GM12878 (cell line): Measurements from ENCODE around the gene ZNF385C. TPM values are rescaled to one million over a fixed set of nuclear protein-coding genes. Genes with fewer than 3 reads are reported as not detected.

Experiments used
- BCL3 ChIP-seq: IDR thresholded peaks from 2 replicates; pipeline ENCODE4 v1.6.1; 2011; ENCODE audit warnings: borderline replicate concordance, low read depth, mild to moderate bottlenecking, moderate library complexity, low read length; ENCODE audit not compliant: insufficient read depth, poor library complexity, severe bottlenecking
- BRCA1 ChIP-seq: IDR thresholded peaks from 2 replicates; pipeline ENCODE4 v1.6.1; 2011; ENCODE audit warnings: low read depth, low read length, improper control_type of control experiment
- CBX5 ChIP-seq: sonication (generic); IDR thresholded peaks from 2 replicates; pipeline ENCODE4 v1.6.1; 2016; ENCODE audit warnings: low read depth, moderate library complexity, mild to moderate bottlenecking, inconsistent platforms
- CHD2 ChIP-seq: IDR thresholded peaks from 2 replicates; pipeline ENCODE4 v1.6.1; 2011; ENCODE audit warnings: low read depth, low read length, improper control_type of control experiment, borderline replicate concordance
- CHD4 ChIP-seq: fragments of 200-600 bp; sonication (generic); IDR thresholded peaks from 2 replicates; pipeline ENCODE4 v1.6.1; 2016; ENCODE audit warnings: mild to moderate bottlenecking
- HDGF ChIP-seq: fragments of 450-650 bp; IDR thresholded peaks from 2 replicates; pipeline ENCODE4 v1.6.1; 2016; ENCODE audit warnings: antibody characterized with exemption
- IKZF1 ChIP-seq: fragments of 450-650 bp; conservative IDR thresholded peaks from 2 replicates; pipeline ENCODE4 v1.6.1; 2017; ENCODE audit warnings: antibody characterized with exemption, mild to moderate bottlenecking
- MEF2B ChIP-seq: fragments of 450-650 bp; IDR thresholded peaks from 2 replicates; pipeline ENCODE4 v1.6.1; 2018; ENCODE audit warnings: mild to moderate bottlenecking, moderate library complexity; ENCODE audit not compliant: partially characterized antibody, poor library complexity, severe bottlenecking
- MYC ChIP-seq: IDR thresholded peaks from 2 replicates; pipeline ENCODE4 v1.6.1; 2011; ENCODE audit warnings: mild to moderate bottlenecking, low read length, moderate library complexity, inconsistent platforms; ENCODE audit not compliant: insufficient read depth, insufficient replicate concordance, insufficient read length, severe bottlenecking
- NFIC ChIP-seq: IDR thresholded peaks from 2 replicates; pipeline ENCODE4 v1.6.1; 2012; ENCODE audit warnings: low read depth, mild to moderate bottlenecking, inconsistent platforms, low read length, moderate library complexity
- NRF1 ChIP-seq: conservative IDR thresholded peaks from 2 replicates; pipeline ENCODE4 v1.6.1; 2011; ENCODE audit warnings: mild to moderate bottlenecking, low read depth, low read length, improper control_type of control experiment
- PAX5 ChIP-seq: IDR thresholded peaks from 2 replicates; pipeline ENCODE4 v1.6.1; 2011; ENCODE audit warnings: low read depth, low read length, borderline replicate concordance
- PKNOX1 ChIP-seq: fragments of 450-650 bp; IDR thresholded peaks from 2 replicates; pipeline ENCODE4 v1.6.1; 2016; ENCODE audit warnings: mild to moderate bottlenecking
- PRDM15 ChIP-seq: fragments of 450-650 bp; formaldehyde crosslinking; IDR thresholded peaks from 2 replicates; pipeline ENCODE4 v1.4.0; 2020; ENCODE audit warnings: mild to moderate bottlenecking, moderate library complexity
- RAD51 ChIP-seq: fragments of 450-650 bp; IDR thresholded peaks from 2 replicates; pipeline ENCODE4 v1.6.1; 2016; ENCODE audit warnings: moderate library complexity, mild to moderate bottlenecking, inconsistent platforms
- RB1 ChIP-seq: fragments of 450-650 bp; formaldehyde crosslinking; IDR thresholded peaks from 2 replicates; pipeline ENCODE4 v1.6.1; 2017; ENCODE audit warnings: mild to moderate bottlenecking, borderline replicate concordance
- SMAD1 ChIP-seq: fragments of 450-650 bp; IDR thresholded peaks from 2 replicates; pipeline ENCODE4 v1.6.1; 2018; ENCODE audit warnings: mild to moderate bottlenecking, low read depth; ENCODE audit not compliant: partially characterized antibody
- TAF1 ChIP-seq: IDR thresholded peaks from 2 replicates; pipeline ENCODE4 v1.6.1; 2011; ENCODE audit warnings: mild to moderate bottlenecking, low read depth, low read length, borderline replicate concordance
- TARDBP ChIP-seq: IDR thresholded peaks from 2 replicates; pipeline ENCODE4 v1.6.1; 2016; ENCODE audit warnings: borderline replicate concordance
- TCF3 ChIP-seq: IDR thresholded peaks from 2 replicates; pipeline ENCODE4 v1.6.1; 2012; ENCODE audit warnings: low read depth, mild to moderate bottlenecking, low read length, borderline replicate concordance; ENCODE audit not compliant: insufficient read depth
- ZNF24 ChIP-seq: fragments of 450-650 bp; IDR thresholded peaks from 2 replicates; pipeline ENCODE4 v1.6.1; 2017; ENCODE audit warnings: antibody characterized with exemption, mild to moderate bottlenecking
- ZNF274 ChIP-seq: IDR thresholded peaks from one replicate; pipeline ENCODE4 v1.8.0; 2011; ENCODE audit not compliant: insufficient read length, insufficient read depth
- ZSCAN29 ChIP-seq: fragments of 450-650 bp; IDR thresholded peaks from 2 replicates; pipeline ENCODE4 v1.6.1; 2017; ENCODE audit warnings: mild to moderate bottlenecking, moderate library complexity
- polyA plus RNA-seq, 11 experiments: library from polyadenylated mRNA; depleted of rRNA in 4 of 11; unstranded in 6 of 11; stranded (reverse) in 5 of 11; fragments of >200 nt; fragmentation: Nextera tagmentation in 4 of 11; fragmentation: Illumina TruSeq in 1 of 11; extraction: Ambion mirVana in 4 of 11; extraction: Trizol in 1 of 11; gene quantifications; 1 replicate in 1 of 11; 2 replicates in 10 of 11; pipeline versions ENCODE4 v1.2.1 to v1.2.3, GENCODE V29; 2011 to 2016; ENCODE audit warnings: inconsistent platforms in 2 of 11, missing spikeins in 2 of 11, low read depth in 1 of 11
- total RNA-seq, 4 experiments: library from RNA; depleted of rRNA in 3 of 4; stranded (reverse); fragments of >200 nt in 3 of 4; fragmentation: Illumina TruSeq in 1 of 4; extraction: Trizol in 1 of 4; gene quantifications; 2 replicates each; pipeline versions ENCODE4 v1.2.1 to v1.2.3, GENCODE V29; 2013 to 2021

ZNF385C gene
- total and polyA plus RNA-seq, 10 of the 15 experiments (the other 5 are each of a cell fraction or from before 2014, with no cell fraction given) = 0.06 to 0.20 (median 0.07) TPM; not detected in 5

- TF ChIP-seq PRDM15 (CRISPR knock-in tag) = no peak
- TF ChIP-seq BRCA1 = no peak
- no peak for TF ChIP-seq RB1
- TF ChIP-seq TAF1 = peak; percentile 50; the same call in 1 of the 2 replicates
- no peak for TF ChIP-seq PKNOX1
- peak; percentile 75 for TF ChIP-seq MYC
- no peak for TF ChIP-seq ZSCAN29
- no peak for TF ChIP-seq SMAD1
- TF ChIP-seq CBX5 = no peak
- TF ChIP-seq IKZF1 = peak; percentile 84
- TF ChIP-seq TCF3 = no peak
- no peak for TF ChIP-seq RAD51
- peak; percentile 29; the same call in 1 of the 2 replicates for TF ChIP-seq HDGF
- no peak for TF ChIP-seq ZNF274
- peak; percentile 55; the same call in 1 of the 2 replicates for TF ChIP-seq CHD2
- no peak for TF ChIP-seq BCL3
- no peak for TF ChIP-seq PAX5
- TF ChIP-seq NRF1 = peak; percentile 89
- no peak for TF ChIP-seq NFIC
- no peak for TF ChIP-seq ZNF24
- TF ChIP-seq MEF2B = no peak
- no peak for TF ChIP-seq CHD4
- no peak for TF ChIP-seq TARDBP
Measured at GRCh38 chr17:42120770-42121769, 22.8 kb upstream of the ZNF385C start, which contains the start of gene KAT2A (continued).
